HepG2 (cell line): ENCODE measurements around the gene ELP1. TPM values are rescaled to one million over a fixed set of nuclear protein-coding genes. Genes with fewer than 3 reads are reported as not detected.

Experiments
- ATF6 ChIP-seq: sonication (generic); formaldehyde crosslinking; conservative IDR thresholded peaks from 2 replicates; pipeline ENCODE4 v1.4.0; 2020; ENCODE audit warnings: missing genetic modification reagents
- CEBPB ChIP-seq: IDR thresholded peaks from 2 replicates; pipeline ENCODE4 v1.6.1; 2011; ENCODE audit warnings: low read depth, low read length, improper control_type of control experiment, borderline replicate concordance
- ELF4 ChIP-seq: sonication (generic); formaldehyde crosslinking; IDR thresholded peaks from 2 replicates; pipeline ENCODE4 v1.5.0; 2020; ENCODE audit warnings: missing genetic modification reagents, mild to moderate bottlenecking, moderate library complexity, borderline replicate concordance
- IRF2 ChIP-seq: IDR thresholded peaks from 2 replicates; pipeline ENCODE4 v1.6.1; 2018; ENCODE audit warnings: missing genetic modification reagents, missing compliant biosample characterization
- ISL2 ChIP-seq: sonication (generic); formaldehyde crosslinking; IDR thresholded peaks from 2 replicates; pipeline ENCODE4 v1.5.0; 2020; ENCODE audit warnings: missing genetic modification reagents
- RCOR2 ChIP-seq: IDR thresholded peaks from 2 replicates; pipeline ENCODE4 v1.6.1; 2016; ENCODE audit warnings: missing biosample characterization, missing genetic modification reagents
- TCF7 ChIP-seq: sonication (generic); IDR thresholded peaks from 2 replicates; pipeline ENCODE4 v1.6.1; 2016; ENCODE audit warnings: antibody characterized with exemption, low read depth
- THRA ChIP-seq: sonication (generic); formaldehyde crosslinking; IDR thresholded peaks from 2 replicates; pipeline ENCODE4 v1.4.0; 2020; ENCODE audit warnings: missing genetic modification reagents, borderline replicate concordance
- ZBTB25 ChIP-seq: IDR thresholded peaks from 2 replicates; pipeline ENCODE4 v1.6.1; 2018; ENCODE audit warnings: missing genetic modification reagents
- ZFP91 ChIP-seq: sonication (generic); formaldehyde crosslinking; IDR thresholded peaks from 2 replicates; pipeline ENCODE4 v1.9.0; 2022; ENCODE audit warnings: missing genetic modification reagents, mild to moderate bottlenecking, borderline replicate concordance
- ZNF142 ChIP-seq: sonication (generic); formaldehyde crosslinking; IDR thresholded peaks from 2 replicates; pipeline ENCODE4 v1.4.0; 2020; ENCODE audit warnings: missing genetic modification reagents
- ZNF180 ChIP-seq: sonication (generic); formaldehyde crosslinking; IDR thresholded peaks from 2 replicates; pipeline ENCODE4 v1.4.0; 2020; ENCODE audit warnings: low read depth, missing genetic modification reagents, borderline replicate concordance
- ZNF205 ChIP-seq: IDR thresholded peaks from 2 replicates; pipeline ENCODE4 v1.6.1; 2018; ENCODE audit warnings: missing biosample characterization, missing genetic modification reagents
- ZNF503 ChIP-seq: sonication (generic); formaldehyde crosslinking; IDR thresholded peaks from 2 replicates; pipeline ENCODE4 v1.4.0; 2020; ENCODE audit warnings: missing genetic modification reagents
- polyA plus RNA-seq, 8 experiments: library from polyadenylated mRNA; depleted of rRNA in 3 of 8; stranded (reverse) in 7 of 8; unstranded in 1 of 8; fragments of >200 nt; fragmentation: Illumina TruSeq in 4 of 8; extraction: Trizol in 4 of 8; gene quantifications; 2 replicates each; pipeline versions ENCODE4 v1.2.1 to v1.2.3, GENCODE V29; 2011 to 2016; ENCODE audit warnings: low read depth in 4 of 8, missing spikeins in 1 of 8, mixed read lengths in 1 of 8; ENCODE audit not compliant: insufficient read depth in 1 of 8
- total RNA-seq, 5 experiments: library from RNA; depleted of rRNA; stranded (reverse); fragments of >200 nt; fragmentation: Illumina TruSeq; extraction: Trizol; gene quantifications; 2 replicates each; pipeline ENCODE4 v1.2.3, GENCODE V29; 2016; ENCODE audit warnings: low read depth in 1 of 5

ELP1 gene
- total and polyA plus RNA-seq, 2 of the 13 experiments (the other 11 are each of a cell fraction or from before 2014, with no cell fraction given): 157 to 275 TPM

GRCh38 chr9:108894225-108894997, 39.5 kb downstream of the ELP1 start (continued):
- TF ChIP-seq ZNF503 (CRISPR knock-in tag) (peak; percentile 94), ATF6 (no peak), ZFP91 (no peak), ZNF180 (CRISPR knock-in tag) (no peak), ZBTB25 (CRISPR knock-in tag) (peak; percentile 77; the same call in 1 of the 2 replicates), TCF7 (peak; percentile 96), CEBPB (peak; percentile 94), IRF2 (CRISPR knock-in tag) (peak; percentile 87), ISL2 (CRISPR knock-in tag) (peak; percentile 98), ZNF205 (peak; percentile 74; the same call in 1 of the 2 replicates), ZNF142 (CRISPR knock-in tag) (0 out of 2 replicates have a peak, but pooled peaks have one; percentile 54), THRA (CRISPR knock-in tag) (peak; percentile 87), RCOR2 (CRISPR knock-in tag) (peak; percentile 90), ELF4 (CRISPR knock-in tag) (no peak)
